CD4-positive, alpha-beta T cell treated with Interleukin-17A for 1 hour (primary cell): ENCODE results near the gene PIGL.
"Not testable (repeated sequence)": the region's sequence is repeated elsewhere in the genome, so short reads cannot be mapped to it uniquely, and the experiment has no call there.

ENCODE experiments used
- DNase-seq: peaks from one replicate; pipeline ENCODE4 v3.0.0-alpha.2; 2020

Gene PIGL

DNA sequence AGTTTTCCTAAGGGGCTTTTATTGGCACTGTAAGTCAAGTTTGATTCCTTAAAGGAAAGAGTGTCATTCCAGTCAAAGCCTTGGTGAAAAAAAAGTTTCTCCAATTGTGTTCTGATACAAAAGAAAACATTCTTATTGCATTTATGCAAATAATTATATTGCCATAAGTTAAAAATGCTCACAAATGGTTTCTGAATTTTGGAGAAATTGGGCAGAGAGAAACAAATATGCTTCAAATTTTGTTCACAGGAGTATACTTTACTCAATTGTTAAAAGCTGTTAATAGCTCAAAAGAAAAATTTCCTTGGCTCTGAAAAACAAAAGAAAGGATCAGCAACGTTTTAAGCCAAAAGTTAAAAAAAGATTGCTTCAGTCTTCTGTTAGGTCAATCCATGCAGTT is 60.2 kb downstream of the PIGL start:
- no peak for DNase-seq

DNA sequence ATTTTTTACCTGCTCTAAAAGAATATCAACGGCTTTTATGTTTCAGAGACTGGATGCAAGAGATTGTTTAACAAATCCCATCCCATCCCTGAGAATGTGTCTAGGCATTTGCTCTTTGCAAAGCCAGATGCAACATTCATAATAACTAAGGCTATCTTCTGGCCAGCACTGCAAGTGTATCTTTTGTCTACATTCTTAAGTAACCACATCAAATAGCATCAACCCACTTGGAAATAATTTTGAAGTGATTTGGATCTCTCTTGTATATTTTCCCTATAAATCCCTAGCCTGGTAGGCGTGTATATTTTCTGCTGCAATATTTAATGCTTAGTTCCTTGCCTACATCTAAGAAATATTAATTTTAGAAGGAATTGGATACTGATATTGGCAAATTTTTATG is 64.3 kb downstream of the PIGL start:
- no peak for DNase-seq

DNA sequence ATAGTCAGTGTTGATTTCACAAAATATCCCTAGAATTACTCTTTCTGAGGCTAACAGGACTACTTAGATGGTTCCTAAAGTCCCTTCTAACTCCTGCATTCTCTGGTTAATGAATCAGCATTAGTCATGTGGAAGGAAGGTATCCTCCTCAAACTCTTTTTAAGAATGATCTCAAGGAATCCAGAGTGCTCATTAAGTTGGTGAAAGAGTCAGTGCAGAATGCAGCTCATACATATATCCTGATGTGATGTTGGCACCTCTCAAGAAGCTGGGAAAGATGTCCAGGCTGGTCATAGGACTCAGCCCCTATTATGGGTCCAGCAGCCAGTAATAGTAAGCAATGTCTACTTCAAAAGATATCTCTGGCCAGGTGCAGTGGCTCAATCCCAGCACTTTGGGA is 65.5 kb downstream of the PIGL start:
- DNase-seq = no peak

DNA sequence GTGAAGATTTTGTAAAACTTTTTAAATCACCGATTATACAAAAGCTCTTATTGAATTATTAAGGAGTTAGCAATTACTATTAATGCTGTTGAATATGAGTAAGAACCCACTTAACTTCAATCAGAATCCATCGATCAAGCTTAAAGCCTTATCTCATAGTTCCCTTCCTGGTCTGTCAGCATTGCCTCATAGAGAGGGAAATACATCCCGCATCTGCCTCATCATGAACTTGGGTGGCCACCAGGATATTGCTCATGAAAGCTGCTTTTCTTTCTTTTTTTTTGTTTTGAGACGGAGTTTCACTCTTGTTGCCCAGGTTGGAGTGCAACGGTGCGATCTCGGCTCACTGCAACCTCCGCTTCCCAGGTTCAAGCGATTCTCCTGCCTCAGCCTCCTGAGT is 66.7 kb downstream of the PIGL start:
- no peak for DNase-seq

DNA sequence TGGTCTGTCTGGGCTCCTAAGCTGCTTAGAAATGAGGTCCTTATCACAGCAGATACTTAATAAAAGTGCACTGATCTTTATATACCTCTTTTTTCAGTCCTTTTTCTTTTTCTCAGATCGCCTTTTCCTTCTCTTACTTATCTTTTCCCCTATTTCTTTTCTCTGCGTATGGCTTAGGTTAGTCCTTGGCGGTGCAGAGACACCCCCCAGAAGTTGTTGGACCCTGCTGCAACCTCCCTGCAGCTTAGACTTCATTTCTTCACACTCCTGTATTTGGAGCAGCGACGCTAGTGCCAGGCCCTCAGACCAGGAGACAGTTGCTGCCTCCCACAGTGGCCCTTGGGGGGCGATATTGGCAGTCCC is 68.6 kb downstream of the PIGL start:
- no peak for DNase-seq

DNA sequence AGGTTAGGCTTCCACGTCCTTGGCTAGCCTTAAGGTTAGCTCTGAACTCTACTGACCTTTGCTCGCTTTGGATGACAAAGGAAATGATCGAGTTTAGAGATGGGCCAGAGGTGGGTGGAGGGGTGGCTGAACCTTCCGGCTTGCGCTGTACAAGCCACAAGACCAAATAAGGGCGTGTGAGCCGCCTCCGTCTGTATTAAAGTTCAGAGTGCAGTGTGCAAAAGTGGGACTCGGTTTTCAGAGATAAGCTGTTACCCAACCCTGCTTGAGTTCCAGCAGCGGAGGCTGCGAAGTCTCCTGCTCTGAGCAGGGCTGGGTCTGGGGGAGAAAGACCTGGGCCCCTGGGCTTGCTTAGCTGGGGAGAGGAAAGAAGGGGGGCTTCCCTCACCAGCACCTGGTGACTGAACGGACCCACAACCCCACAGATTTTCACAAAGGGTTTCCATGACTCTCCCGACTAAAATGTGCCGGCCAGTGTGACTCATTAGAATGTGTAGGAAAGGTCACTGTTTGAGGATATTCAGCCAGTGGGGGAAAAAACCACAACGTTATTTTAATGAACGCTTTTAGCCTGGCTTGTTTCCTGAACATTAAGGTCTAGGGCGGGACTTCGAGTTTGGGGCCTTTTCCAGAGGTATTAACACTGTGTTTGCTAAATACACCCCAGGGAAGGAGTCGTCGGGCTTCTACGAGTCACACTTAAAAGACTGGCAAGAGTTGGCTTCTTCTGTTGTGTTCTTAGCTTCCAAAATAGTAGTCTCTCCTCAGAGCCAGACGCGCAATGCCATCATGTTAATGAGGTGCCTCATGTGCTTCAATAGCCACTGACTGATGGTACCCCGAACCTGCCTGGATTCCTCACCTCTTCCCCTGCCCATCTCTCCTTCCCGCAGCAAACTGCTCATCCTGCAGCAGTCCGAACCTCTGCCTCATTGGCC is 69.3 kb downstream of the PIGL start:
- peak; percentile 87 for DNase-seq

DNA sequence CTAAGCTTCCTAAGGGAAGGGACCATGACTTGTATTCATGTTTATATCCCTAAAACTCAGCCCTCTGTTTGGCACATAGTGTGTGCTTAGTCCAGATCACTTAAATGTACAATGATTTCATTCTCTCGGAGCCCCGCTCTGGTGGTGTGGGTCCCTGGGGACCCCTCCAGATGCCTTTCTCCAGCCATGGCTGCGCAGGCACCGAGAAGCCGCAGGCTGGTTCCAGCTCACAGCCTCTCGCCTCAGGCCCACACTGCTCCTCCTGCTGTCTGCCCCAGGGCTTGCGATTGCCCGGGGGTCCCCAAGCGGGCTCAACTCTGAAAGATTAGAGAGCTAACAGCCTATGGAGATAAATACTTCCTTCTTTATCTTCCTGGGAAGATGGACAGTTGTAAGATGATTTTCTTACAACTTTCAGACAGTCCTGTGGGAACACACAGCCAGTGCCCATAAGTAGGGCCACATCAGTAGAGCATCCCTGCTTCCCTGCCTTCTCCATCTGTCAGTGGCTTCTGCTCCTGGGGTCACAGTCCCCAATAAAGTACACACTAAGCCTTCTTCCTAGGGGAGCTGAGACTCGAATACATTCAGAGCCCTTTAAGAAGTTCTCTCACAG is 70.0 kb downstream of the PIGL start:
- no peak for DNase-seq

DNA sequence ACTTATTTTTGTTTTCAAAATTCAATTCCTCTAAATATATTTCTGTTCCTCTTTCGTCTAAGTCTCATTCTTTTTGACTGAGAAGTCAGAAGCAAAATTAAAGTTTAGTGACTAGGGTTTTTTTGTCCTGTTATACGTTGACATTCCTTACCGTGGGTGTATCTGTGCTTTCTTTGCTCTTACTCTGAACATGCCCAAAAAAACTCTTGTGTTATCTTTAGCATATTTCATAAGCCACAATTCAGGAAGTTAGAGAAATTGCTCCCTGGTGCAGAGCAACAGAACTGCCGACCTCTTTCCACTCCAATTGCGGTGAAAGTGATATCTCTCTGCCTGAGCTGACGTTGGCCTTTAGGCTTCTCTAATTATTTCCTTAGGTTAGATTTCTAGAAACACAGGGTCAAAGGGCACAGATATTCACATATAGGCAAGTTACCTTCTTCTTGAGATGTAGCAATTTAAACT is 70.6 kb downstream of the PIGL start:
- peak; percentile 45 for DNase-seq

DNA sequence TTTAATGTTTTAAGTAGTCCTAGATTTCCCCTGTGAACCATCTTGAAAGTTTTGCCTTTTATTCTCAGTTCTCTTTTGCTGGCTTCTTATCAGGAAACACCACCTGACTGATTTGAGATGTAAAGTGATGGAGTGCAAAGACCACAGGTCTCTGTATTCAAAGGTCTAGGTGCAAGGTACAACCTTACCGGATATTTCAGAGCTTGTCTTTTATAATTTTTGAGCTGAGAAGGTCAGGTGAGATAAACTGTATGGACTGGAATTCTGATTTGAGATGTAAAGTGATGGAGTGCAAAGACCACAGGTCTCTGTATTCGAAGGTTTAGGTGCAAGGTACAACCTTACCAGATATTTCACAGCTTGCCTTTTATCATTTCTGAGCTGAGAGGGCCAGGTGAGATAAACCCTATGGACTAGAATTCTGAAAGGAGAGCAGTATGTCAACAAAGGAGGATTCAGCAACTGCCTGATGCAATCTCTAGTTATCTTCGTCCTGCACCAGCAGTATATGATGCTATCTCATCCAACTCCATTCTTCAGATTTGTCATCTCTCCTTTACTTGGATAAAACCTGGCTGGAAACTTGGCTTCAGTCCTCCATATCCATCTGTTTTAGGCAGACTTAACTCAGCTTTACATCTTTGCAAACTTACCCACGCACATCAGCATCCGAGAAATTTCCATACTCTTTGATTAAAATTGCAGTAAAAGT is 72.0 kb downstream of the PIGL start:
- no peak for DNase-seq

DNA sequence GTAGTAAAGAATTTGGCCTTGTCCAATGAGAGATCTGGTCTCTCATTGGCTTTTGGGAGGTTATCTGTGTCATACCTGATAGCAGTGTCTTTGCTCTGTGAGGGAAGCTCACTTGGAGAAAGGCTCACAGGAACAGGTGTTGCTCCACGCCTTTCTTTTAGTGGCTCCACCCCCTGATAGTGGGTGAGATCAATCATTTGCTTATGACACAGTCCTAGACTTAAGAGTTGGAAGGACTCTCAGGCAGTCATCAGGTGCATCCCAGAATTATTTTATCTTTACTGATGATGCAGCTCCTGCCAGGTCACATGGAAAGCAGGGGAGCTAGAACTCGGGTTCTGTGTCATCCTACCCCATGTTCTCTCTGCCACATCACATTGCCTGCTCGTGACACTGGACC is 76.9 kb downstream of the PIGL start:
- no peak for DNase-seq

DNA sequence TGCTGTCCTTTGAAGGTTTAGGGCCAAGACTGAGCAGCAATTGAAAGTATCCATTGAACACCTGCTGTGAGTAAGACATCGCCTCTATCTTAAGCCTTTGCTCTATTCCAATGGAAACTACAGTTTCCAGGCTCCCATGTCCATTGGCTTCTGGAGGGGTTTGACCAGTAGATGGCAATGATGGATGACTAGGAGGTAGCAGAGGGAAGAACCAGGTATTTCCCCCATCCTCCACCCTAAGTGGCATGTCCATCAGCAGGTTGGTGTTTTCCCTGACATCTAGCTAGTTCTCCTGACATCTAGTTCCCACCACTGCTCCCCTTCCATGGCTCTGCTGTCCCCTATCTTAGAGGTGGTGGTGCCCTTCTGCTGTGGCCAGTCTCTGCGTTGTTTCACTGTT is 77.5 kb downstream of the PIGL start:
- no peak for DNase-seq

DNA sequence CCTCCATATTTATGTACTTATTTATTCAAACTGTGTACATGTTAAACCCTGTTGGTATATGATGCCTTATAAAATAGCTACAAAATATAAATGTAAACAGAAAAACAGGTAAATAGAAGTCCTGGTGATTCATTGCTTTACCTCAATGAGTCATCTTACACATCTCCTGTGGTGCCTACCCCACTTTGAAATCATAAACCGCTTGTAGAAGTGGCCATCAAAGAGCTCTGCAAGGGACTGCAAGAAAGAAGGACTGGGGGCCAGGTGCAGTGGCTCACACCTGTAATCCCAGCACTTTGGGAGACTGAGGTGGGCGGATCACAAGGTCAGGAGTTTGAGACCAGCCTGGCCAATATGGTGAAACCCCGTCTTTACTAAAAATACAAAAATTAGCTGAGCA is 79.1 kb downstream of the PIGL start:
- not testable (repeated sequence) for DNase-seq

DNA sequence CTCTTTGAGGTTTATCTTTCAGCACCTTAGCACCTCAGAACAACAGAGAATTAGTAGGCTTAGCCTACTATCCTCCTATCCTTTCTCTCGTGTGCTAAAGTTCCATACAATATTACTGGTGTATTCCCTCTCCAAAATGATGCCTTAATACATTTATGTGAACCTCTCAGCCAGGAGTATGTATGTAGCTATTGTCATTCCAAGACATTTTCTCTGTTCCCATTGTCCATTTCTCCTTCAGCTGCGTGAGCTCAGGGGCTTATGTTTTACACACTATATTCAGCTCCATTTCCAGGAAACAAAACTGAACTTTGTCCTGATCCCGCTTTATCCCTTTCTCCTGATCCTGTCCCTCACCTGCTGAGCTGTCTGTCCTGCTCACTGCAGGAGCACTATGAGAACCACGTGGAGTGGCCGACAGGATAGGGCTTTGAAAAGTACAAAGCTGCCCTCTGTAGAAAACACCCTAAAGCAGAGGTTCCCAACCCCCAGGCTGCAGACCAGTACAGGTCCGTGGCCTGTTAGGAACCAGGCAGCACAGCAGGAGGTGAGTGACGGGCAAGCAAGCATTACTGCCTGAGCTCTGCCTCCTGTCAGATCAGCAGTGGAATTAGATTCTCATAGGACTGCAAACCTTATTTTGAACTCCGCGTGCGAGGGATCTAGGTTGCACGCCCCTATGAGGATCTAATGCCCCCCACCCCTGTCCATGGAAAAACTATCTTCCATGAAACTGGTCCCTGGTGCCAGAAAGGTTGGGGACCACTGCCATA is 80.5 kb downstream of the PIGL start:
- DNase-seq = no peak

DNA sequence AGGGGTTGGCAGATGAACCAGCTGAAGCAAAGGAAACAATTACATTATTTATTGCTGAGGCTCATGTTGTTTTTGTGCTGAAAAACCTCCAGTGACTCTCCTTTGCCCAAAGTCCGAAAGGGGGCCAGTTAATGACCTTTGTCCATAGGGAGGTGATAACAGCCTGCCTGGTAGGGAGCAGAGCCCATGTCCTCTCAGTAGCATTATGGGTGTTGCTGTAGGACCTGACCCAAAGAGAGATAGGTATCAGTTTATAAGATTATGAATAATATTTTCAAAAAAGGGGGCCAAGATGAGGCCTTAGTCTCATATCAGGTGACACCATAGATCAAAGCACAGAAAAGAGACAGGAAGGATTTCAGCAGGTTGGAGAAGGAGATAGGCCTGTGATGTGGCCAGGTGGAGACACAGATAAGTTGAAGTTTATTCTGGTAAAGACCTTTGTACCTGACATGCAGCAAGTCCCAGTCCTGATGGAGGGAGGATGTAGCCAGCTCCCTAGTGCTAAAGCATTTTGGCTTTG is 81.2 kb downstream of the PIGL start:
- no peak for DNase-seq

DNA sequence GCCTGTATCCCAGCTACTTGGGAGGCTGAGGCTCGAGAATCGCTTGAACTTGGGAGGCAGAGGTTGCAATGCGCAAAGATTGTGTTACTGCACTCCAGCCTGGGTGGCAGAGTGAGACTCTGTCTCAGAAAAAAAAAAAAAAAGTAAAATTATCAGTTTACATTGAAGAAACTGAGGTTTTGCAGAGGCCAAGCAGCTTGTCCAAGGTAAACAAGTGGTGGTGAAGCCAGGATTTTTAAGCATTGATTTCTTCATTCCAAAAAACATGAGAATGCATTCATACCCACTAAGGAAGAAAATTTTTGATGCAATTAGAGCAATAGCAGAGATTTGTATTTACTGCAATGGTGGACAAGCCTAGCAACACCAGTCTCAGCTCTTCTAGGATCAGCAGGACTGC is 83.5 kb downstream of the PIGL start:
- no peak for DNase-seq

DNA sequence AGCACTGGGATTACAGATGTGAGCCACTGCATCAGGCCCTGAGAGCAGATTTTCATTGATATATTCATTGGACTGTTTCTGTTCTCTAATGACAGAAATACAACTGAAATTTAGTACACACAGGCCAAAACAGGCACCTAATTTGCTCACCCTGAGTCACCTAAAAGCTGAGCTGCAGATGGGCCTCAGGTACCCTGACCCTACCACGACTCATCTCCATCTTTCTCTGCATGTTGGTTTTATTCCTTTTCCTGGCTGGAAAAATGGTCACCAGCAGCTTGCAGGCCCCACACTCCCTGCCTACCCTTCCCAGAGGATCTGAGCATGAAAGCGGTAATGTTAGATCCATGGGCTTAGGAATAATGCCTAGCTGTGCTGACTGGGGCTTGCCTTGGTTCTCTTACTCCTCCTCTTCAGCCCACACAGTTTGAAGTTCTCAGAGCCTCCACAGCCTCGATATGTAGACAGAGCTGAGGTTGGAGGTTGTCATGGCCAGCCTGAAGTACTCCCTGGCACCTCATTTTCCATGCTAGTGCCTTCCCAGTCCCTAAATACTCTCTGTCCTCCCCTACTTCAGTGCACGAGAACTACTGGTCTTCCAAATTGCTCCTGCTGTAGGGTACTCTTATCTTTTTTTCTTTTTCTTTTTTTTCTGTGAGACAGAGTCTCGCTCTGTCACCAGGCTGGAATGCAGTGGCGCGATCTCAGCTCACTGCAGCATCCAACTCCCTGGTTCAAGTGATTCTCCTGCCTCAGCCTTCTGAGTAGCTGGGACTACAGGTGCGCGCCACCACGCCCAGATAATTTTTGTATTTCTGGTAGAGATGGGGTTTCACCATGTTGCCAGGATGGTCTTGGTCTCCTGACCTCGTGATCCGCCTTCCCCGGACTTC is 85.2 kb downstream of the PIGL start:
- no peak for DNase-seq

DNA sequence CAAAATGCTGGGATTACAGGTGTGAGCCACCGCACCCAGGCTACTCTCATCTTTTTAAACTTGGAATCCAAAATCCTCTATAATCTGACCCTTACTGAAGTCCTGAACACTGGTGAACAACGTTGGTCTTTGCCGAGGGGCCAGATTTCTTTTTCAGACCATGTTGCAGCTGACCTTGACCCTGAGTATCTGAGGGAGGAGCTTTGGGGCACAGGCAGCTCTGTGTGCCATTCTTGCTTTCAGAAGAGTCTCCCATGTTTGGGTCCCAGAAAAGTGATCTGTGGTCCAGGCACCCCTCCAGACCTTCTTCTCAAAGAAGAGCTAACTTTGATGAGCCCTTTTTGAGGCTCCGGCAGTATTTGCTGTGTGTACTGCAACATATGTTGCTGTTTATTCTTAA is 85.8 kb downstream of the PIGL start:
- no peak for DNase-seq

DNA sequence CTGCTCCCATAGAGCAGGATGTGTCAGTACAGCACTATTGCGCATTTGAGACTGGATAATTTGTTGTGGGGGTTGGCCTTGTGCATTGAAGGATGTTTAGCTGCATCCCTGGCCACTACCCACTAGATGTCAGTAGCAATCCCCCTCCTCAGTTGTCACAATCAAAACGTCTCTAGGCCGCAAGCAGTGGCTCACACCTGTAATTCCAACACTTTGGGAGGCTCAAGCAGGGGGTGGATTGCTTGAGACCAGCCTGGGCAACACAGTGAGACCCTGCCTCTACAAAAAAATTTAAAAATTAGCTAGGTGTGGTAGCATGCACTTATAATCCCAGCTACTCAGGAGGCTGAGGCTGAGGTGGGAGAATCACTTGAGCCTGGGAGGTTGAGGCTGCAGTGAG is 87.8 kb downstream of the PIGL start:
- no peak for DNase-seq

DNA sequence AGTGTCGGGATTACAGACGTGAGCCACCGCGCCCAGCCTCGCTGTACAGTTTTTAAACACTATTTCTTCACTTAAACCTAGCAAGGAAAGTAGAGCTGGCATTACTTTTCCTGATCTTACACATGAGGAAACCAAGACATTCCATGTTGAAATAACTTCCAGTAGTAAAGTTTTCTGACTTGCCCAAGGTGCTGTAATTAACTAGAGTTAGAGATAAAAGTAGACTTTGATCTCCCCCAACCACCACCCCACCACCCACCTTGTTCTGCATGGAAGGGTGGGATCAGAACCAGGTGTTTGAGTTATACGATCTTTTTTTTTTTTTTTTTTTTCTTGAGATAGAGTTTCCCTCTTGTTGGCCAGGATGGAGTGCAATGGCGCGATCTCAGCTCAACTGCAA is 89.2 kb downstream of the PIGL start:
- DNase-seq = no peak

DNA sequence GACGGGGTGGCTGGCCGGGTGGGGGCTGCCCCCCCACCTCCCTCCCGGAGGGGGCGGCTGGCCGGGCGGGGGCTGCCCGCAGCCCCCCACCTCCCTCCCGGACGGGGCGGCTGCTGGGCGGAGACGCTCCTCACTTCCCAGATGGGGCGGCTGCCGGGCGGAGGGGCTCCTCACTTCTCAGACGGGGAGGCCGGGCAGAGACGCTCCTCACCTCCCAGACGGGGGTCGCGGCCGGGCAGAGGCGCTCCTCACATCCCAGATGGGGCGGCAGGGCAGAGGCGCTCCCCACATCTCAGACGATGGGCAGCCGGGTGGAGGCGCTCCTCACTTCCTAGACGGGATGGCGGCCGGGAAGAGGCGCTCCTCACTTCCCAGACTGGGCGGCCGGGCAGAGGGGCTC is 95.1 kb downstream of the PIGL start:
- DNase-seq = not testable (repeated sequence)
